NK-92 (cell line): ENCODE data around the gene PRKAB2.
"Not testable (repeated sequence)": the region's sequence is repeated elsewhere in the genome, so short reads cannot be mapped to it uniquely, and the experiment has no call there.

Source experiments
- DNase-seq: peaks from one replicate; lab custom pipeline; 2025; ENCODE audit not compliant: unreplicated experiment; lab: John Stamatoyannopoulos, UW

The PRKAB2 gene

GRCh38 chr1:147177611-147178380 is 5.5 kb upstream of the PRKAB2 start:
- no peak for DNase-seq

- no peak for DNase-seq
Measured at GRCh38 chr1:147171399-147172167, 687 bp downstream of the PRKAB2 start.

GRCh38 chr1:147169840-147170674 is 2.2 kb downstream of the PRKAB2 start:
- DNase-seq, result no peak

GRCh38 chr1:147169171-147169570 is 3.1 kb downstream of the PRKAB2 start:
- no peak for DNase-seq

- no peak for DNase-seq
Measured at GRCh38 chr1:147168626-147169058, 3.6 kb downstream of the PRKAB2 start.

- no peak for DNase-seq
Measured at GRCh38 chr1:147167365-147167764, 4.9 kb downstream of the PRKAB2 start.

GRCh38 chr1:147163019-147163418 is 9.3 kb downstream of the PRKAB2 start:
- no peak for DNase-seq

GRCh38 chr1:147162093-147162492 is 10.2 kb downstream of the PRKAB2 start:
- no peak for DNase-seq

- not testable (repeated sequence) for DNase-seq
Measured at GRCh38 chr1:147157116-147157515, 15.2 kb downstream of the PRKAB2 start.

- no peak for DNase-seq
Measured at GRCh38 chr1:147156642-147157041, 15.6 kb downstream of the PRKAB2 start.

GRCh38 chr1:147152772-147153171 is 19.5 kb downstream of the PRKAB2 start:
- no peak for DNase-seq

- no peak for DNase-seq
Measured at GRCh38 chr1:147151244-147151643, 21.0 kb downstream of the PRKAB2 start.

- no peak for DNase-seq
Measured at GRCh38 chr1:147142886-147143285, 29.4 kb downstream of the PRKAB2 start.

GRCh38 chr1:147130721-147131120 is 41.5 kb downstream of the PRKAB2 start:
- not testable (repeated sequence) for DNase-seq

GRCh38 chr1:147129116-147129873 is 43.0 kb downstream of the PRKAB2 start:
- DNase-seq, result no peak

- no peak for DNase-seq
Measured at GRCh38 chr1:147124266-147124665, 48.0 kb downstream of the PRKAB2 start.

GRCh38 chr1:147117109-147117508 is 55.2 kb downstream of the PRKAB2 start:
- DNase-seq, result no peak

GRCh38 chr1:147115496-147115895 is 56.8 kb downstream of the PRKAB2 start:
- DNase-seq, result no peak

GRCh38 chr1:147115079-147115478 is 57.2 kb downstream of the PRKAB2 start:
- DNase-seq, result not testable (repeated sequence)

GRCh38 chr1:147114353-147114752 is 57.9 kb downstream of the PRKAB2 start:
- not testable (repeated sequence) for DNase-seq
